Measurements from ENCODE around the gene SOX5.
"Not testable (repeated sequence)": the region's sequence is repeated elsewhere in the genome, so short reads cannot be mapped to it uniquely, and the experiment has no call there.

GRCh38 chr12:23507785-23508184 is 441.7 kb downstream of the SOX5 start:
- TF ChIP-seq CTCF (IDR thresholded peaks at IDR 0.05; ENCODE audit: low read depth, low read length); POLR2A (IDR thresholded peaks at IDR 0.05; ENCODE audit: extremely low read depth, insufficient read length); MAX (IDR thresholded peaks at IDR 0.05; ENCODE audit: low read depth, low read length): not testable (repeated sequence)

Measured in NB4 (cell line).